HG03558 (cell line): Measurements from ENCODE around the gene HAUS1.

Source experiments
- ATAC-seq: cut with Tn5 transposase; IDR thresholded peaks from one replicate; pipeline ENCODE4 v1.9.1; 2021; ENCODE audit warnings: moderate number of reproducible peaks; ENCODE audit not compliant: unreplicated experiment; ENCODE audit errors: extremely low read depth

Gene HAUS1, protein sequence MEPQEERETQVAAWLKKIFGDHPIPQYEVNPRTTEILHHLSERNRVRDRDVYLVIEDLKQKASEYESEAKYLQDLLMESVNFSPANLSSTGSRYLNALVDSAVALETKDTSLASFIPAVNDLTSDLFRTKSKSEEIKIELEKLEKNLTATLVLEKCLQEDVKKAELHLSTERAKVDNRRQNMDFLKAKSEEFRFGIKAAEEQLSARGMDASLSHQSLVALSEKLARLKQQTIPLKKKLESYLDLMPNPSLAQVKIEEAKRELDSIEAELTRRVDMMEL

DNA sequence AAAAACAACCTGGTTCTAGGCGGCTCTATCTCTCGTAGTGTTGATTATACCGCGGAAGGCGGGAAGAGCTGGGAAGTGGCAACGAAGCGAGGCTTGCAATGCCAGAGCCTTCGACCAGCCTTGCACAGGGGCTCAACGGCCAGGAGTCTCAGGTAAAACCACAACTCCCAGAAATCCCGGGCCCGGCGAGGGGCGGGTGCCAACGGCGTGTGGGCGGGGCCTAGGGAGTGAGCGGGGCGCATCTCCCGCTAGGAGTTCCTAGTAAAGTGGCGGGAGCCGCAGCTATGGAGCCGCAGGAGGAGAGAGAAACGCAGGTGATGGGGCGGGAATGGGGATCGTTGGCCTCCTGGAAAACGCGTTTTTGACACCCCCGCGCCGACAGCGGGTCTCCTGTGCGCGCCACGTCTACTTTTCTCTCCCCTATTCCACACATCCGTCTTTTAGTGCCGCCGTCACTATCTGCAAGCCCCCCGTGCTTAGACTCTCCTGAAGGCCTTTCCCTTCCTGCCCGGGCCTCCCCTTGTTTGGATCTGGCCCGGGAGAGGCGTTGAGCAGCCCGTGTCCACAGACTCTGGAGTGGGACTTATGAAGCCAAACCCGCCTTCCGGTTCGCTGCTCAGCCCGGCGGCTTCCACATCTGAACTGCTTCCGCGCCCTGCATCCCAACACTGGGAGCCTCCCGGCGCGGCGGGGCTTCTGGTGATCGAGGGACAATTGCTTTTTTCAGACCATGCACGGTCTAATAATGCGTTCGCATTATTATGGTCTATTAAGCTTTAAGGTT lies at the start of gene HAUS1:
TSS of gene HAUS1 (plus strand) at position 258 of the 784 bp plus-strand sequence. CDS start at position 285, 27 bp downstream.
- no peak for ATAC-seq

DNA sequence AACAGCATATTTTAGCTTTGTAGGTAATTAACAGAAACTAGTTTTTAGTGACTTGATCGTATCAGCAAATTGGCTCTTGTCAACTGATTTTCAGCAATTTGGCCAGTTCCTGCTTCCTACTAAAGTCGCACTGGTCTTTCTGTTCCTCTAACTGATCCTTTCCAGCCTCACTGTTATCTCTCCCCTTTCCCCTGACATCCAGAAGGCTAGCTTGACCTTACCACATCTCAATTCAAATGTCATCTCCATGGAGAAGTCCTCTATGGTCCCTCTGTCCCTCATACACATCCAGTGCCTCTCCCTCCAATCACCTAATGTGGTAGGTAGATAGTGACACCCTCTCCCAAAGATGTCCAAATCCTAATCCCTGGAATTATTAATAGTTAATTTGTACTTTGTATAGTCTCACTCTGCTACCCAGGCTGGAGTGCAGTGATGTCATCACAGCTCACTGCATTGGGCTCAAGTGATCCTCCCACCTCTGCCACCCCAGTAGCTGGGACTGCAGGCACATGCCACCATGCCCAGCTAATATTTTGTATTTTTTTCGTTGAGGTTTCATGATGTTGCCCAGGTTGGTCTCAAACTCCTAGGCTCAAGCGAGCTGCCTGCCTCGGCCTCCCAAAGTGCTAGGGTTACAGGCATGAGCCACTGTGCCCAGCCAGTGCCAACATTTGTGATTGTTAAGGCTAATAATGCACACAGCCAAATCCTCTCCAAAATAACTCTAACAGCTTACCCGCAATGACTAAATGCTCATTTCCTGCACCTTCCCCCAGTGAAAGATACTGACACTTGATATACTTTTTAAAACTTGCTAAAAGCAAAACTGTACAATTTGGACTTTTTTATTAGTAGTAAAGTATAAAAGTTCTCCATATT lies 49.0 kb upstream of the HAUS1 start:
- ATAC-seq: no peak

DNA sequence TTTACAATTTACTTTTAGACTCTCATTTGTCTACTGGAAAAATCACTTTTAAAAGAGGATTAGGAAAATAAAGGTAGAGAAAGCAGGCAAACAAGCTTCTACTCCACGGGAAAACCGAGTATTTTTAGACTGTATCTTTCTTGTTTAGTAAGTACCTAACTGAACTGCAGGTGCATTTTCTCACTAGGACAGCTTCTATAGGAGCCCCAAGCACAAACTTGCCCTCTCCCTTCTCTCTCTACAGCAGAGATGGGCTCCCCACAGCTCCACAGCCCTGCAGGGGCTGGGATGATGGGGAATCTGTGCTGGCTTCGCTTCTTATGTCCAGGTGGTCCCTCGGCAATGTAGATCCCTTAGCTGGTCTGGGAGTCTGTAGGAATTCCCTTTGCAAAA lies 48.4 kb upstream of the HAUS1 start:
- ATAC-seq: no peak

DNA sequence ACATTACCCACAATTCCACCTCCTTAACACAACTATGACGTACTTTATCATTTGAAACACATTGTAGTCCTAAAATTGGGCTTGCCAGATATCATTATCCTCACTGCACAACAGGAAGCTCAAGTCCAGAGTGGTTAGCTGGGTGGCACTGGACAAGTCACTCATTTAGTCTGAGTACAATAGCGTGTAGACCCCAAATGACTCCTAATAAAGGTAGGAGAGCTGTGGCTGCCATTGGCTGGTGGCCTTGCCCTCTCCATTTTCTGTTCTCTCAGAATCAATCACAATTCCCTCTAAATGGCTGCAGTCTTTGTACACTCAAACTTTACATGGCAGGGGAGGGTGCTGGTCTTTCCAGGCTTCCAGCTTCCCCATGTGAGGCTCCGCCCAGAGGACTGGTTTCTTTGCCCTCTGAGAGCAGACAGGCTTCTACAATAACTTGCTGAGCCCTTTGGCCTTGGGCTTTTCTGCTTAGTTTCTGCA lies 43.8 kb upstream of the HAUS1 start:
- ATAC-seq: no peak

DNA sequence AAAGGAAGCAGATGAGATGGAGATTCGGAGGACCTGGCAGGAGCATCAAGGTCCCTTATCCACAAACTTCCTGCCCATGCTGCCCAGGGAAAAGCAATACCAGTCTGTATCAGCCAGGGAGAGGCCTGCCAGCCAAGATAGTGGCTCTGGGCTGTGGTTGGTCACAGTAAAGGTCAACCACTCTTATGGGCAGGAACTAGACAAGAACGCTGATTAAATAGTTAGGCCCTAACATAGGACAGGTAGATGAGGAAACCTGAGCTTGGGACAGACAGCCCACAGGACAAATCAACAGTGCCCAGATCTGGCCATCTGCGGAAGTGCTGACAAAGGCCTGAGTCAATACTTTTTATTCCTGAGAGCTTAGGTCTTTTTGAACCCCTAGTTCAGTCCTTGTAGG lies 42.8 kb upstream of the HAUS1 start:
- ATAC-seq: no peak

DNA sequence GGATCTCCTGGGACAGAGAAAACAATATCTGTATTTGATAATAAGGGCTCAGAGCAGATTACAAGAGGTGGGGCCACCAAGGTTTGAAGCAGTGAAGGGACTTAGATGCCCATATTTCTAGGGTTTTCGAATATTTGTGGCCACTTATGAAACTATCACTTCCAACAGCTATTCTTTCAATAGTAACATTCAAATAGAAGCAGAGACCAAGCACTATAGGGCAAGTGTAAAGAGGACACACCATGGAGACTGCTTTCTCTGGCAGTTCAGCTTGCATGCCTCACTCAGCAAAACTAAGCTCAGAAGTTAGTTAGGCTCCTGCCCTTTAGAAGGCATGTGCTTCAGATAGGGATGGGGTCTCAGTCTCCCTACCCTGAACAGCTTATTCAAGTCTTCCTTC lies 42.4 kb upstream of the HAUS1 start:
- ATAC-seq: no peak

DNA sequence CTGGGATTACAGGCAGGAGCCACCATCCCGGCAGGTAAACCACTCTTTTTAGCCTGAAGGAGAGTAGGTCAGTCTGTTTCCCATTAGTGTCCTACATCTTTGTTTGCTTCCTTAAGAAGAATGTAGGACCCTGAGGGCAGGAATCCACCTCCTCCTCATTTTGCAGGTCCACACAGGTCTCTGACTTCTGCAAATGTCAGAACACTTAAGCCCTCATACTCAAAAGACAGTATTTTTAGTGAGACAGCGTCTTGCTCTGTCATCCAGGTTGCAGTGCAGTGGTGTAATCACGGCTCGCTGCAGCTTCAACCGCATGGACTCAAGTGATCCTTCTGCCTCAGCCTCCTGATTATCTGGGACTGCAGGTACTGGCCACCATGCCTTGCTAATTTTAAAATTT lies 41.4 kb upstream of the HAUS1 start:
- no peak for ATAC-seq

DNA sequence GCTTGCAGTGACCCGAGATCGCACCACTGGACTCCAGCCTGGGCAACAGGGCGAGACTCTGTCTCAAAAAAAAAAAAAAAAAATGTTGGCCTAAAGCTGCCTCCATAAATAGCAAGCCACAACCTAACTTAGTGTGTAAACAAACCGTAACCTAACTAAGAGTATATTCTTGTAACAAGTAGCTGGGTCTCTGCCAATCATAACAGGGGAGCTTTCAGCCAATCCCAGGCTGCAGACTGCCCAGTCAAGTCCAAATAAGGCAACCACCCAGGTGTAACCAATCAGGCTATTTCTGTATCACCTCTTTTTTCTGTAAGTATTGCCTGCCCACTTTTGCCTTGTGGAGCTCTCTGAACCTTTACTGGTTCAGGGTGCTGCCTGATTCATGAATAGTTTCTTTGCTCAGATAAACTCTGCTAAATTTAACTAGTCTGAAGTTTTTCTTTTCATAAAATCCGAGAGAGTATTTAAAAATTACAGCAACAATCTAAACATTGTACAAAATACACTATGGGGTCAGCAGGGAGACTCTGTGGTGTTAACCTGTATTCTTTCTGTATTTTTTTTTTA lies 36.7 kb upstream of the HAUS1 start:
- no peak for ATAC-seq

DNA sequence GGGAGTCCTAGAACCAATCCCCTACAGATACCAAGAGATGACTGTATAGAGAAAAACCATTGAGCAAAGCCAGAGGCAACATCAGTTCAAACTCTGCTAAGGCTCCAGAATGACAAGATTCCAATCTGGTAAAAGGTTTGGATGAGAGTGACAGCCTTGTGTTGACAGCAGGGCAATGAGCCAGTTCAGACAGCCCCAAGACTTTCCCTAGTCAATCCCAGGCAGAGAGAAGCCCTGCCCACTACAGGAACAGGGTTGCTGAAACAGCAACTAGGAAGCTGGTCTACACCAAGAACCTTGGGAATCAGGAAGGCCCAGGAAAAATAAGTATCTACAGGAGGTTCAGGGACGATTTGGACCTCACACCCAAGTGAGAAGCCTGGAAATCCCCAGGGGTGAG lies 35.4 kb upstream of the HAUS1 start:
- ATAC-seq: no peak

DNA sequence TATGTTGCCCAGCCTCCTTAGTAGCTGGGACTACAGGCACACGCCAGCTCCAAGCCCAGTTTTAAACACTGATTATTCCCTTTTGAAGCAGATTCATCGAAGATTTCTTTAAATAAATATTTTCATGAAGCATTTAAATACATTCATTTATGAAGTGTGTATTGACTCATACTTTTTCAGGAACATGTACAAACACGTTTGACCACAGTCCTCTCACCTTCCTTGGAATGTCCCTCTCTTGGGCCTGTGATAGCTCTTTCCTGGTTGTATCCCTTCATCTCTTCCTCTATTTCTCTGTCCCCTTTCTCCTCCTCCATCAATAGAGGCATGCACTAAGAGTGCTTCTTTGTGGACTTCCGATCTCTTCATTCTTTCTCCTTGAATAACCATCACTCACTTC lies 34.7 kb upstream of the HAUS1 start:
- ATAC-seq: no peak

DNA sequence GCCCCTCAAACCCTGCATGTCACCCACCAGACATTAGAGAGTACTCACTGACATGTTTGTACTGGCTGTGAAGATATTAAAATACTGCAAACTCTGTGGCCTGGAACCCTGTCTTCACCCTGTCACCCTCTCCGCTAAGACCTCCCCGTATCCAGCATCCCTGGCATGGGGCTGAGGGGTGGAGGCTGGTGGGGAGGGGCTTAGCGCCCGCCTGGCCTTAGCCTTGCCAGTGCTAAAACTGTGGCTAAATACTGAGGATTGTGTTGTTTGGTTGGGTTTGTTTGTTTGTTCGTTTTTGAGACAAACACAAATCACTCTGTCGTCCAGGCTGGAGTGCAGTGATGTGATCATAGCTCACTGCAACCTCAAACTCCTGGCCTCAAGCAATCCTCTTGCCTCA lies 34.0 kb upstream of the HAUS1 start:
- ATAC-seq: no peak

DNA sequence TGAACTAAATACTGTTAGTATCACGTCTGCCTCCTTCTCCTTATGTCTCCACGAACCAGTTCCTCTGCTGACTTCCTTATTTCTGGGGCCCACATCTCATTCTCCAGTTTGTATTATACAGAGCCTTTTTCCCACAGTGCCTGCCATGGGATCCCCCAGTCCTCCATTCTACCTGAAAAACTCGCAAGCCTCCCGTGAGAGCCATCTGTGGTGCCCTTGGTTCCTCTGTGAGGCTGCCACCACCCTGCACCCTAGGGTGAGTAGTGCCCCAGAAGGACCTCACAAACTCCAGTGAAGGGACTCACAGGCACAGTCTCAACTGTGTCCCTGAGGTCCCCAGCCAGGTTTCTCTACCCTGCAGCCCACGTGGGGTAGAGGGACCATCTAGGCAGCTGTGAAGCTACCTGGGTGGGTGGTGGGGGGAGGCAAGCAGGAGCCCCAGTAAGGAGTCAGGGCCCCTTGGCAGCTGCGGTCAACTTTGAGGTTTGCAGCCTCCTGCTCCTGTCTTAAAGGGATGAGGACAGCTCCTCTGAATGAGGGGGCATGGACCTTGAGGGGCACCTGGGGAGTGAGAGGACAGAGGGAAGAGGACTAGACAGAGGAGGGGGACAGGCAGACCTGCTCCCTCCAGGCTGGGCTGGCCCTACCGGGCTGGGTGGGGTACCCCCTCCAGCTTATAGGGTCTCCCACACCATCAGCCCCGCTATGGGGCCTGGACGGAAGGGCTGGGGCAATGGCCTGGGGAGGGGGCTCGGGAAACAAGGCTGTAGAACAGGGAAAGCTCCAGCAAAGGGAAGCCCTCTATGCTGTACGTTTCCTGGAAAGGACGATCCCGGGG lies 33.2 kb upstream of the HAUS1 start:
- ATAC-seq: no peak

DNA sequence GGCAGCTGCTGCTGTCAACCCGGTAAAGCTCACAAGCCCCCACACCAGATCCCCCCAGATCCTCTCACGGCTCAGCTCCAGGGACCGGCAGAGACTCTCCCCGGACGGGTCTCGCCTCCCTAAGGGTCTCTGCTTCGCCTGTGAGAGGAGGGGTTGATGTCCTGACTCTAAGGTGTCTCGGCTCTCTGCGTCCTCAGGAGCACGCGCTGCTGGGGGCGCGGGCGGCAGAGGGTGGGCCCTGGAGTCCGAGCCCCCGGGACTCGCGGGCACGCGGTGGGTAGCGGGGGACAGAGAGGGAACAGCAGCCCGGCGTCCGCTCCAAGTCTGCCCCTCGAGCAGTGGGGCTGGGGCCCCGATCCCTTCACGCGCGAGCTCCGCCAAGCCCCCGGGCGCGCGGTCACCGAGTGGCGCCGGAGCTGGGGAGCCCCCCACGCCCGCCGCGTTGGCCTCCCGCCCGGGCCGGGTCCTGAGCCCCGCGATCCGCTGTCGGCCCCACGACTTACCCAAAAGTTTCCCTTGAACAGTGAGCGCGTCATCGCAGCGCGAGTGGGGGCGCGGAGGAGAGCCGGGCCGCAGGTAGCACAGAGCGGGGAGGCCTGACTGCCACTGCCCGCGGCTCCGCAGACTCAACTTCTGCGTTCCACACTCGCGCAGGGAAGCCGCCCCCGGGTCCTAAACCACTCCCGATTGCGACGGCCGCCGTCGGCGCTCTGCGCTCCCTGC lies 32.4 kb upstream of the HAUS1 start, which contains the start of gene PSTPIP2:
TSS of gene PSTPIP2 (minus strand) at position 608 of the 723 bp plus-strand sequence. CDS start at position 536, 72 bp downstream.
- no peak for ATAC-seq

DNA sequence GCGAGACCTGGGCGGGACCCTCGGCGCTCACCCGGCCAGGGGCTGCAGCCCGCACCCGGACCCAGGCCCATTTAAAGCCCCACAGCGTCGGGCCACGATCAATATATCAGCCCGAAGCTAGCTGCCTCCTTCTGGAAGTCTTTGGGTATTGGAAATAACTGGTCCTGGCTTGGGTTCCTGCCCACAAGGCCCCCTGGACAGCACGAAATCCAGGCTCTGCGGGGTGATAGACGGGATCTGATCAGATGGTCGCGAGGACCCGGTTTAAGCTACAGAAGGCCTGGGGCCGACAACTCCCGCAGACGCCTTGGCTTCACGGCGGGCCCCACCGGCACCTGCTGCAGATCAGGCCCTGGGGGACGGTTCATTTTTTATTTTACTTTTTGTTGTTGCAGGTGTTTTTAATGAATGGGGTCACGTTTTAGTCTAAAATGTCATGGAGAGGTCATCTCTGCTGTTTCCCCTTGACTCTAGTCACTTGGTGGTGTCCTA lies 31.8 kb upstream of the HAUS1 start:
- no peak for ATAC-seq

DNA sequence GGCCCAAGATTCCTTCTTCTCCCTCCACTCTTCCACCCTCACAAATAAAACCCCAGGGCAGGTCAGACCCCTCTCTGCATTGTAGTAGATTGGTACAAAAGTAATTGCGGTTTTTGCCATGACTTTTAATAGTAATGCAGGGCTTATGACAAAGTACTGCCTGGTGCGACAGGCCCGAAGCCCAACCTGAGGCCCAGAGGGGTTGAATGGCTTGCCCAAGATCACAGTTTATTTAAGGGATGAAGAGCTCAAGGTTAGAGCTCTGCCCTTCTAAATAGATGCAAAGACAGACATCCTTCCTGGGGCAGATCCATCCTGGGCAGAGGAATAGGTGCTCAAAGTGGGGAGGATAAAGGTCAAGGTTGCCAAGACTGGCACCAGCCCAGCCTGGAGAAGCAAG lies 31.2 kb upstream of the HAUS1 start:
- no peak for ATAC-seq

DNA sequence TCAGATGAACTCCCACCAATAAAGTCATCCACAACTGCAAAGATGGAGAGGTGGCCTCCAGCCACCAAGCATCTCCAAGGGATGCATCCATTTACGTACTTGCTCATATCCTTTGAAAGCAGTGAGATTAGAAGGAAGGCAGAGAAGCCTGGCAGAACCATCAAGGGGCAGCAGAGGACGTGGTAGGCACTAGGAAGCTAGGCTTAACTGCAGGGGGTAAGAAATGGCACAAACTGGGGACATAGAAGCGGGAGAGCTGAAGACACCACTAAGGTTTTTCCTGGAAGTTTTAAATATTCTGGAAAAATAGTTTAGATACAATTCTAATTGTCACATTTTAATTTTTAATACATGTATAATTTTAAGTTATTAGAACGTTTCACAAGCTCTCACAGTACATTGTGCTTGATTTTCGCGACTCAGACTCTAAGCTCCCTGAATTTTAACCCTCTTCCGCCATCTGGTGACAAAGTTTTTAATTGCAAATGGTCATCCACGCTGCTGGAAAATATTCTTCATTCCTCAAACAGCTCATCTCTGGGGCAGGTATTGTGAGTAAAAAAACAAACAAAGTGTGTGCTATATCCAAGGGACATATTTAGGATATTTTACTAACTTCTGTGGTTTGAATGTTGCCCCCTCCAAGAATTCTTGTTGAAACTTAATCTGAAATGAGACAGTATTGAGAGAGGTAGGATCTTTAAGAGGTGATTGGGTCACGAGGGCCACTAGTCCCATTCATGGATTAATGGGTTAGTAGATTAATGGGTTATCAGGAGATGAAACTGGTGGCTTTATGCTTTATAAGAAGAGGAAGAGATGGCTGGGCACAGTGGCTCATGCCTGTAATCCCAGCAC lies 30.5 kb upstream of the HAUS1 start:
- ATAC-seq: no peak

DNA sequence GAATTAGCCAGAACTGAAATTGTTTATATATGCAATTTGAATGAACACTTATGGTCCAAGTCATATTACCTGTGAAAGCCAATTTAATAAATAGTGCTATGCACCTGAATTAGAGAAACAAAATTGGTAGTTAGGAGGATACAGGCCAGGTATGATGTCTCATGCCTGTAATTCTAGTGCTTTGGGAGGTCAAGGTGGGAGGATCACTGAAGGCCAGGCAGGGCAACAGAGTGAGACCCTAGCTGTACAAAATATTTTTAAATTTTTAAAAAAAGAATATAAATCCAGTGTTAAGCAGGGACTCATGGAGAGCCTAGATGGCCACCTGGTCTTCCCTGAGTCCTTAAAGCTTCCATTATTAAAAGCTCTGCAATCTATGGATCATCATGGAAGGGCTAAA lies 24.8 kb upstream of the HAUS1 start:
- no peak for ATAC-seq

DNA sequence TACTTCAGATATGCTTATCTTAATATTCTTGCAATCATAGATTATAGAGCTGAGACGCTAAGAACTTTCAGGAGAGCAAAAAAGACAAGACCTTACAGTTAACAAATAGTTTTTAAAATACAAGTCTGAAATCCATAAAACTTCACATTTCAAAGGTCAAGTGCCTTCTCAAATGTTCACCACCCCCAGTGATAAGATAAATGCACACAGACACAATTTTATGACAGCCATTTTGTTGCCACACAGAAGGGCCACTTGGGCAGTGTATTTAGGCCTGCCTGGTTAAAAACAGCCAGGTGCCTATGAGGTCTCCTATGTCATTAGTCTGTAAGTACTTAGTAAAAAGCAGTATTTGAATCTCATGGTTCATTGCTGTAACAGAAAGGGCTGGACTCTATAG lies 24.0 kb upstream of the HAUS1 start:
- ATAC-seq: no peak
